Liver (tissue), 9 donors: Measurements from ENCODE around the gene UGT1A6. TPM values are rescaled to one million over a fixed set of nuclear protein-coding genes. Genes with fewer than 3 reads are reported as not detected.

ENCODE experiments used
- DNase-seq: peaks from one replicate; pipeline ENCODE4 v3.0.0-alpha.2; 2017; ENCODE audit warnings: low spot score
- H3K27ac ChIP-seq, 2 donors: one replicate each; pipeline ENCODE4 v1.7.0; 2013; ENCODE audit warnings: inconsistent platforms in 2 of 2, low read length in 2 of 2, control low read depth in 1 of 2, low read depth in 1 of 2, mild to moderate bottlenecking in 1 of 2
- H3K27me3 ChIP-seq, 4 donors: one replicate each; pipeline versions ENCODE4 v1.6.1 to v1.7.0; 2013; ENCODE audit warnings: low read length in 3 of 4, inconsistent platforms in 1 of 4, mild to moderate bottlenecking in 1 of 4, moderate library complexity in 1 of 4; ENCODE audit not compliant: control insufficient read depth in 4 of 4, insufficient read depth in 4 of 4
- H3K36me3 ChIP-seq, 4 donors: one replicate each; pipeline versions ENCODE4 v1.6.1 to v1.7.0; 2013; ENCODE audit warnings: low read length in 3 of 4, mild to moderate bottlenecking in 3 of 4, low read depth in 1 of 4, moderate library complexity in 1 of 4; ENCODE audit not compliant: control insufficient read depth in 4 of 4, insufficient read depth in 3 of 4
- H3K4me1 ChIP-seq, 4 donors: one replicate each; pipeline versions ENCODE4 v1.6.1 to v1.7.0; 2013; ENCODE audit warnings: low read length in 3 of 4, mild to moderate bottlenecking in 3 of 4, moderate library complexity in 1 of 4; ENCODE audit not compliant: control insufficient read depth in 4 of 4, insufficient read depth in 4 of 4
- H3K4me3 ChIP-seq, 3 donors: one replicate each; pipeline versions ENCODE4 v1.6.1 to v1.7.0; 2013; ENCODE audit warnings: low read length in 3 of 3, control low read depth in 1 of 3, low read depth in 1 of 3, mild to moderate bottlenecking in 1 of 3
- H3K9ac ChIP-seq, 2 donors: one replicate each; pipeline ENCODE4 v1.7.0; 2013; ENCODE audit warnings: low read length in 2 of 2, mild to moderate bottlenecking in 2 of 2, moderate library complexity in 2 of 2, control low read depth in 1 of 2, low read depth in 1 of 2
- H3K9me3 ChIP-seq, 4 donors: one replicate each; pipeline versions ENCODE4 v1.6.1 to v1.7.0; 2013; ENCODE audit warnings: low read length in 3 of 4; ENCODE audit not compliant: control insufficient read depth in 4 of 4
- ATF3 ChIP-seq: IDR thresholded peaks from 2 replicates; pipeline ENCODE4 v1.6.1; 2016; ENCODE audit warnings: antibody characterized with exemption
- CTCF ChIP-seq: fragments of 150-350 bp; IDR thresholded peaks from 2 replicates; pipeline ENCODE4 v1.5.1; 2017; ENCODE audit warnings: improper control_type of control experiment, low read depth, low read length; ENCODE audit not compliant: missing input control
- EGR1 ChIP-seq, 2 donors: IDR thresholded peaks; 2 replicates each; pipeline ENCODE4 v1.6.1; 2016 to 2018; ENCODE audit warnings: antibody characterized with exemption in 2 of 2, low read depth in 2 of 2
- FOXA1 ChIP-seq: IDR thresholded peaks from 2 replicates; pipeline ENCODE4 v1.6.1; 2016; ENCODE audit warnings: antibody characterized with exemption
- FOXA2 ChIP-seq: IDR thresholded peaks from 2 replicates; pipeline ENCODE4 v1.6.1; 2016; ENCODE audit warnings: antibody characterized with exemption
- GABPA ChIP-seq, 2 donors: IDR thresholded peaks in 1 of 2; conservative IDR thresholded peaks in 1 of 2; 2 replicates each; pipeline ENCODE4 v1.6.1; 2016; ENCODE audit warnings: antibody characterized with exemption in 2 of 2, mild to moderate bottlenecking in 1 of 2, moderate library complexity in 1 of 2
- HNF4A ChIP-seq, 2 donors: conservative IDR thresholded peaks; 2 replicates each; pipeline ENCODE4 v1.6.1; 2016; ENCODE audit warnings: antibody characterized with exemption in 2 of 2, mild to moderate bottlenecking in 2 of 2
- HNF4G ChIP-seq: IDR thresholded peaks from 2 replicates; pipeline ENCODE4 v1.6.1; 2016; ENCODE audit warnings: antibody characterized with exemption
- JUND ChIP-seq, 2 donors: IDR thresholded peaks; 2 replicates each; pipeline ENCODE4 v1.6.1; 2016; ENCODE audit warnings: antibody characterized with exemption in 2 of 2
- MAX ChIP-seq: IDR thresholded peaks from 2 replicates; pipeline ENCODE4 v1.6.1; 2016; ENCODE audit warnings: antibody characterized with exemption
- NR2F2 ChIP-seq: IDR thresholded peaks from 2 replicates; pipeline ENCODE4 v1.6.1; 2016; ENCODE audit warnings: antibody characterized with exemption
- RAD21 ChIP-seq, 2 donors: IDR thresholded peaks; 2 replicates each; pipeline ENCODE4 v1.6.1; 2016; ENCODE audit warnings: antibody characterized with exemption in 2 of 2, mild to moderate bottlenecking in 2 of 2
- REST ChIP-seq: IDR thresholded peaks from 2 replicates; pipeline ENCODE4 v1.6.1; 2016; ENCODE audit warnings: antibody characterized with exemption, mild to moderate bottlenecking
- RXRA ChIP-seq, 2 donors: IDR thresholded peaks; 2 replicates each; pipeline ENCODE4 v1.6.1; 2017 to 2018; ENCODE audit warnings: antibody characterized with exemption in 2 of 2, mild to moderate bottlenecking in 1 of 2
- SP1 ChIP-seq: IDR thresholded peaks from 2 replicates; pipeline ENCODE4 v1.6.1; 2018; ENCODE audit warnings: antibody characterized with exemption, mild to moderate bottlenecking
- TAF1 ChIP-seq: conservative IDR thresholded peaks from 2 replicates; pipeline ENCODE4 v1.6.1; 2016; ENCODE audit warnings: antibody characterized with exemption, mild to moderate bottlenecking
- YY1 ChIP-seq: IDR thresholded peaks from 2 replicates; pipeline ENCODE4 v1.6.1; 2016; ENCODE audit warnings: antibody characterized with exemption, mild to moderate bottlenecking
- ZBTB33 ChIP-seq: IDR thresholded peaks from 2 replicates; pipeline ENCODE4 v1.6.1; 2016; ENCODE audit warnings: antibody characterized with exemption
- WGBS: extraction: QIAGEN DNeasy Blood & Tissue Kit; methylation state at CpG from one replicate; pipeline ENCODE4 v1.1.7; 2013; 5-methylcytosine and 5-hydroxymethylcytosine counted together
- polyA plus RNA-seq, 2 donors: library from polyadenylated mRNA; stranded (reverse) in 1 of 2; unstranded in 1 of 2; fragments of 200-250 nt in 1 of 2; fragments of >200 nt in 1 of 2; fragmentation: Nextera tagmentation in 1 of 2; extraction: Ambion mirVana in 1 of 2; gene quantifications; one replicate each; pipeline versions ENCODE4 v1.2.1 to v1.2.3, GENCODE V29; 2013 to 2015
- total RNA-seq, 2 donors: library from RNA; depleted of rRNA; stranded (reverse); fragments of >200 nt; gene quantifications; one replicate each; pipeline ENCODE4 v1.2.3, GENCODE V29; 2014
- donor health status: healthy.
- donor health status: healthy.
- donor health status: healthy.
- donor health status: healthy.
- donor health status: healthy.

The UGT1A6 gene
- total and polyA plus RNA-seq, 4 donors, result 33.4 to 103 (median 46.5) TPM; not detected in 1

- TF ChIP-seq JUND (IDR thresholded peaks at IDR 0.05) (no peak), FOXA2 (no peak), FOXA1 (no peak)
- no peaks in the 10 kb centered on the region for H3K27me3 ChIP-seq
- H3K36me3 ChIP-seq, result peaks cover 3 to 20% (median 18%) of the 10 kb centered on the region in 4 donors
- no peaks in the 10 kb centered on the region for H3K9me3 ChIP-seq
- peak overlapping the region in 1 of 3 donors; percentile 5 for H3K4me3 ChIP-seq
- H3K27ac ChIP-seq, result peak overlapping the region; percentile 80 to 88
- 43% methylated on average over 3 of the region's 3 CpGs for WGBS
- peak overlapping the region; percentile 39 to 49 for H3K9ac ChIP-seq
- DNase-seq, result no peak
- H3K4me1 ChIP-seq, result peaks cover 1 to 32% (median 7%) of the 10 kb centered on the region in 4 donors
These were observed 72.1 kb downstream of the UGT1A6 start for GRCh38 chr2:233764761-233765160.

- no peak for DNase-seq
- Histone ChIP-seq H3K36me3 (peaks cover 6 to 35% (median 29%) of the 10 kb centered on the region in 4 donors), H3K27me3 (no peaks in the 10 kb centered on the region), H3K4me1 (peaks cover 0 to 19% (median 3%) of the 10 kb centered on the region in 4 donors), H3K9me3 (no peaks in the 10 kb centered on the region), H3K9ac (no peak overlapping the region), H3K27ac (peak overlapping the region in 1 of 2 donors; percentile 59), H3K4me3 (no peak overlapping the region)
- TF ChIP-seq CTCF, result no peak
- TF ChIP-seq FOXA1, result no peak
- TF ChIP-seq RAD21 (IDR thresholded peaks at IDR 0.05), result no peak
- no peak for TF ChIP-seq RXRA (IDR thresholded peaks at IDR 0.05)
- 87% methylated on average over 4 of the region's 4 CpGs for WGBS
These were observed 73.7 kb downstream of the UGT1A6 start for GRCh38 chr2:233766416-233766815.

GRCh38 chr2:233768076-233768475 is 75.4 kb downstream of the UGT1A6 start:
- WGBS, result 85% methylated on average over 4 of the region's 4 CpGs
- no peaks in the 10 kb centered on the region for H3K9me3 ChIP-seq
- H3K4me3 ChIP-seq, result no peak overlapping the region

More at GRCh38 chr2:233768076-233768475, 75.4 kb downstream of the UGT1A6 start:
- Histone ChIP-seq H3K4me1 (peaks cover 0 to 12% (median 3%) of the 10 kb centered on the region in 4 donors), H3K27me3 (no peaks in the 10 kb centered on the region), H3K36me3 (peaks cover 6 to 47% (median 40%) of the 10 kb centered on the region in 4 donors), H3K9ac (no peak overlapping the region), H3K27ac (no peak overlapping the region)
- no peak for DNase-seq
- TF ChIP-seq REST, result no peak
- no peak for TF ChIP-seq HNF4G
- TF ChIP-seq RXRA (IDR thresholded peaks at IDR 0.05), result no peak
- TF ChIP-seq JUND (IDR thresholded peaks at IDR 0.05), result no peak
- no peak for TF ChIP-seq RAD21 (IDR thresholded peaks at IDR 0.05)
- no peak for TF ChIP-seq YY1
- TF ChIP-seq ATF3, result no peak
- TF ChIP-seq EGR1 (IDR thresholded peaks at IDR 0.05; ENCODE audit: low read depth in 2 of 2), result no peak
- TF ChIP-seq ZBTB33, result no peak
- no peak for TF ChIP-seq NR2F2
- TF ChIP-seq HNF4A (conservative IDR thresholded peaks at IDR 0.05), result no peak
- TF ChIP-seq MAX, result no peak
- no peak for TF ChIP-seq FOXA2
- TF ChIP-seq TAF1, result no peak
- no peak for TF ChIP-seq FOXA1
- TF ChIP-seq GABPA (IDR thresholded peaks at IDR 0.05 in 1 of 2, conservative IDR thresholded peaks at IDR 0.05 in 1 of 2), result no peak
- no peak for TF ChIP-seq SP1
